BE2C (cell line): Measurements from ENCODE around the gene PPP6C.

Experiments used
- DNase-seq: peaks from one replicate; pipeline ENCODE4 v3.0.0-alpha.2; 2020
- H3K27me3 ChIP-seq: fragments of 250-450 bp; sonication (Bioruptor Pico); 2 replicates; pipeline ENCODE4 v1.5.1; 2020; ENCODE audit warnings: mild to moderate bottlenecking
- H3K36me3 ChIP-seq: fragments of 250-450 bp; sonication (Bioruptor Pico); 2 replicates; pipeline ENCODE4 v1.5.1; 2020; ENCODE audit warnings: mild to moderate bottlenecking
- H3K4me1 ChIP-seq: fragments of 250-450 bp; sonication (Bioruptor Pico); 2 replicates; pipeline ENCODE4 v1.5.1; 2020
- H3K4me3 ChIP-seq: 2 replicates; pipeline ENCODE4 v1.5.1; 2011; ENCODE audit warnings: low read depth, low read length
- H3K9me3 ChIP-seq: fragments of 250-450 bp; sonication (Bioruptor Pico); 2 replicates; pipeline ENCODE4 v1.5.1; 2020
- CTCF ChIP-seq: IDR thresholded peaks from 2 replicates; pipeline ENCODE4 v1.5.1; 2012; ENCODE audit warnings: mild to moderate bottlenecking, low read depth, low read length

Gene PPP6C

GRCh38 chr9:125106285-125106893 is 83.2 kb downstream of the PPP6C start:
- H3K9me3 ChIP-seq: no peaks in the 10 kb centered on the region
- no peak for TF ChIP-seq CTCF
- H3K4me1 ChIP-seq: no peaks in the 10 kb centered on the region
- DNase-seq: no peak
- no peak overlapping the region for H3K4me3 ChIP-seq
- H3K27me3 ChIP-seq: no peaks in the 10 kb centered on the region
- H3K36me3 ChIP-seq: no peaks in the 10 kb centered on the region

- no peaks in the 10 kb centered on the region for H3K27me3 ChIP-seq
- H3K36me3 ChIP-seq: no peaks in the 10 kb centered on the region
- no peak for TF ChIP-seq CTCF
- no peaks in the 10 kb centered on the region for H3K9me3 ChIP-seq
- H3K4me3 ChIP-seq: no peak overlapping the region
- no peak for DNase-seq
- no peaks in the 10 kb centered on the region for H3K4me1 ChIP-seq
Observed at GRCh38 chr9:125103770-125104460, 85.7 kb downstream of the PPP6C start.

GRCh38 chr9:125103021-125103420 is 86.6 kb downstream of the PPP6C start:
- Histone ChIP-seq H3K4me1 (no peaks in the 10 kb centered on the region), H3K4me3 (no peak overlapping the region), H3K9me3 (no peaks in the 10 kb centered on the region), H3K27me3 (no peaks in the 10 kb centered on the region), H3K36me3 (no peaks in the 10 kb centered on the region)
- no peak for TF ChIP-seq CTCF
- no peak for DNase-seq

GRCh38 chr9:125100822-125101221 is 88.8 kb downstream of the PPP6C start:
- Histone ChIP-seq H3K4me1 (no peaks in the 10 kb centered on the region), H3K36me3 (no peaks in the 10 kb centered on the region), H3K4me3 (no peak overlapping the region), H3K27me3 (no peaks in the 10 kb centered on the region), H3K9me3 (no peaks in the 10 kb centered on the region)
- TF ChIP-seq CTCF: no peak
- no peak for DNase-seq

GRCh38 chr9:125099816-125100215 is 89.8 kb downstream of the PPP6C start:
- TF ChIP-seq CTCF: no peak
- Histone ChIP-seq H3K9me3 (no peaks in the 10 kb centered on the region), H3K4me3 (no peak overlapping the region), H3K36me3 (no peaks in the 10 kb centered on the region), H3K4me1 (no peaks in the 10 kb centered on the region), H3K27me3 (no peaks in the 10 kb centered on the region)
- no peak for DNase-seq
